ENCODE results near the gene SAT2. TPM values are rescaled to one million over a fixed set of nuclear protein-coding genes. Genes with fewer than 3 reads are reported as not detected.

SAT2 gene
- total and polyA plus RNA-seq, 2 of the 13 experiments (the other 11 are each of a cell fraction or from before 2014, with no cell fraction given) = 37.6 to 93.7 TPM

GRCh38 chr17:7627250-7628121 is at the start of gene SAT2 (continued):
- TF ChIP-seq DPF2 (CRISPR knock-in tag; IDR thresholded peaks at IDR 0.05; ENCODE audit: borderline replicate concordance, low read depth) (no peak), SIN3B (IDR thresholded peaks at IDR 0.05; ENCODE audit: low read length) (no peak), ZNF512B (CRISPR knock-in tag; IDR thresholded peaks at IDR 0.05; ENCODE audit: borderline replicate concordance) (no peak), BORCS8-MEF2B (CRISPR knock-in tag; IDR thresholded peaks at IDR 0.05) (no peak), ZNF557 (CRISPR knock-in tag; IDR thresholded peaks at IDR 0.05) (0 out of 2 replicates have a peak, but pooled peaks have one; percentile 51), ELF1 (CRISPR knock-in tag; IDR thresholded peaks at IDR 0.05) (no peak), RFXANK (CRISPR knock-in tag; IDR thresholded peaks at IDR 0.05) (no peak), REST (IDR thresholded peaks at IDR 0.05; ENCODE audit: borderline replicate concordance in 1 of 2, low read depth in 1 of 2, low read length in 2 of 2) (peak in 1 of 2 experiments; percentile 33; a peak in 1 of 4 replicates), CENPT (CRISPR knock-in tag; IDR thresholded peaks at IDR 0.05; ENCODE audit: low read depth) (no peak), ZBTB7B (CRISPR knock-in tag; IDR thresholded peaks at IDR 0.05) (no peak; the same call in 1 of the 2 replicates), NR3C1 (CRISPR knock-in tag; IDR thresholded peaks at IDR 0.05) (no peak), DRAP1 (CRISPR knock-in tag; IDR thresholded peaks at IDR 0.05) (peak; percentile 76), ZNF709 (CRISPR knock-in tag; IDR thresholded peaks at IDR 0.05) (no peak), PREB (CRISPR knock-in tag; IDR thresholded peaks at IDR 0.05) (no peak), ZNF780A (CRISPR knock-in tag; IDR thresholded peaks at IDR 0.05) (no peak), FOXO1 (CRISPR knock-in tag; IDR thresholded peaks at IDR 0.05) (peak; percentile 43; the same call in 1 of the 2 replicates), KAT2B (IDR thresholded peaks at IDR 0.05; ENCODE audit: borderline replicate concordance, low read depth, low read length) (no peak), IKZF5 (CRISPR knock-in tag; IDR thresholded peaks at IDR 0.05) (peak; percentile 85), TFDP1 (CRISPR knock-in tag; IDR thresholded peaks at IDR 0.05; ENCODE audit: borderline replicate concordance) (peak; percentile 21; the same call in 1 of the 2 replicates)

All from HepG2 (cell line).